ENCODE measurements around the gene ABTB2. TPM values are rescaled to one million over a fixed set of nuclear protein-coding genes. Genes with fewer than 3 reads are reported as not detected.
"Not testable (repeated sequence)": the region's sequence is repeated elsewhere in the genome, so short reads cannot be mapped to it uniquely, and the experiment has no call there.

The ABTB2 gene
- total and polyA plus RNA-seq, 3 experiments from 2014 or later, result 0.05 to 5.5 (median 5.4) TPM

DNA sequence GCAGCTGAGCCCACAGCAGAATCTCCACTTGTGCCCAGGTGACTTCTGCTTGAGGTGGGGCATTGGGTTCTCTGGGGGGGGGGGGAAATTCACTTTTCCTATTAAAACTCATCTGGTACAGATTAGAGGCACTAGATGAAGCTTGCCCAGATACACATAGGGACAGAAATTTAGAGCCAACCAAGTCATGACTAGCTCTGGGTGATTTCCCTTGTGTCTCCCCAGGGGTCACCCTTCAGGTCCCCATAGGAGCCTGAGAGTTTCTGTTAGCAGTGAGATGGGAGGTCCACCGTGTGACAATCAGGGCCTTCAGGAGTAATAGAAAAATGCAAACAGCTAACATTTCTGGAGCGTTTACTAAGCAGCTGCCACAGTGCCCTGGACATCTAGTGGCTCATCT, 175.4 kb downstream of the ABTB2 start:
- H3K4me1 ChIP-seq (ENCODE audit: insufficient read depth, low read length), result no peaks in the 10 kb centered on the region
- no peak overlapping the region for H3K4me3 ChIP-seq (ENCODE audit: low read length)
- Mint-ChIP-seq H3K4me3 (no peak overlapping the region), H3K4me1 (no peaks in the 10 kb centered on the region), H3K27ac (peak overlapping the region in 1 of 8 donors; percentile 54), H3K36me3 (no peaks in the 10 kb centered on the region), H3K27me3 (peaks cover 0 to 4% of the 10 kb centered on the region in 2 donors), H3K9me3 (no peaks in the 10 kb centered on the region)
- H3K27ac ChIP-seq (ENCODE audit: low read depth, low read length), result no peak overlapping the region
- H3K9me3 ChIP-seq (ENCODE audit: low read length), result no peaks in the 10 kb centered on the region
- ChIA-PET CTCF (interaction anchor here (7.6 kb wide), 1 partner anchor 9 kb away, joined by 54 read pairs; no protein-coding TSS in a partner anchor), POLR2A (no interaction called here)
- H3K27me3 ChIP-seq (ENCODE audit: insufficient read depth, low read length, poor library complexity, severe bottlenecking), result no peaks in the 10 kb centered on the region
- no peaks in the 10 kb centered on the region for H3K36me3 ChIP-seq (ENCODE audit: insufficient read depth, low read length)
- DNase-seq, result no peak

- no peaks in the 10 kb centered on the region for H3K36me3 Mint-ChIP-seq
- H3K4me1 Mint-ChIP-seq, result no peaks in the 10 kb centered on the region
- H3K9me3 Mint-ChIP-seq, result no peaks in the 10 kb centered on the region
- DNase-seq, result no peak
- no peaks in the 10 kb centered on the region for H3K9me3 ChIP-seq (ENCODE audit: low read length)
- H3K27ac ChIP-seq (ENCODE audit: low read depth, low read length), result no peak overlapping the region
- no peaks in the 10 kb centered on the region for H3K27me3 ChIP-seq (ENCODE audit: insufficient read depth, low read length, poor library complexity, severe bottlenecking)
- H3K4me3 Mint-ChIP-seq, result no peak overlapping the region
- no peak overlapping the region for H3K27ac Mint-ChIP-seq
- ChIA-PET POLR2A (no interaction called here), CTCF (interaction anchor here (1.2 to 7.6 kb wide), 2 partner anchors 8 to 174 kb away, joined by 3 to 54 read pairs; no protein-coding TSS in a partner anchor)
- peaks cover 0 to 4% of the 10 kb centered on the region in 2 donors for H3K27me3 Mint-ChIP-seq
- H3K36me3 ChIP-seq (ENCODE audit: insufficient read depth, low read length), result no peaks in the 10 kb centered on the region
- H3K4me1 ChIP-seq (ENCODE audit: insufficient read depth, low read length), result no peaks in the 10 kb centered on the region
- no peak overlapping the region for H3K4me3 ChIP-seq (ENCODE audit: low read length)
Measured at GRCh38 chr11:34181856-34182405, 175.9 kb downstream of the ABTB2 start.

DNA sequence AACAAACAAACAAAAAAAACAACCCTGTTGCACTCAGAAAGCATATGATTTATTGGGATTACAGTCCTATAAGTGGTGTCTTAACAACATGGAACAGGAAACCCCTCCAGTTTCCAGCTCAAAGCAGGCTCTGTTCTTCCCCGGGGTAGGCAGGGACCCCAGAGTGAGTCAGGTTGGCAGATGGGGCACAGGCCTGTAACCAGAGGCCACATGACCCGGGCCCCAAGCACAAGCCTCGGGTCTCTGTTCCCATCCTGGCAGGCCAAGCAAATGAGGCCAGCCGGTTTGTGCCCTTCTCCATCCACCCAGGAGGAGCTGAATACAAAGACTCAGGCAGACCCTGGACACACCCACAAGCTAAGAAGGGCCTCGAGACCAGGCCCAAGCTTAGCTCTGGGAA, 176.6 kb downstream of the ABTB2 start:
- no peak overlapping the region for H3K27ac ChIP-seq (ENCODE audit: low read depth, low read length)
- H3K27me3 Mint-ChIP-seq, result peaks cover 0 to 7% of the 10 kb centered on the region in 2 donors
- POLR2A ChIA-PET, result no interaction called here
- H3K4me3 ChIP-seq (ENCODE audit: low read length), result no peak overlapping the region
- DNase-seq, result no peak
- CTCF ChIA-PET, result interaction anchor here (1.2 kb wide), 1 partner anchor 175 kb away, joined by 3 read pairs; no protein-coding TSS in a partner anchor
- H3K36me3 Mint-ChIP-seq, result no peaks in the 10 kb centered on the region
- H3K4me1 Mint-ChIP-seq, result no peaks in the 10 kb centered on the region
- H3K4me1 ChIP-seq (ENCODE audit: insufficient read depth, low read length), result no peaks in the 10 kb centered on the region
- H3K27me3 ChIP-seq (ENCODE audit: insufficient read depth, low read length, poor library complexity, severe bottlenecking), result no peaks in the 10 kb centered on the region
- H3K27ac Mint-ChIP-seq, result no peak overlapping the region
- no peaks in the 10 kb centered on the region for H3K9me3 Mint-ChIP-seq
- no peaks in the 10 kb centered on the region for H3K9me3 ChIP-seq (ENCODE audit: low read length)
- no peaks in the 10 kb centered on the region for H3K36me3 ChIP-seq (ENCODE audit: insufficient read depth, low read length)
- H3K4me3 Mint-ChIP-seq, result no peak overlapping the region

GRCh38 chr11:34180814-34181165, 177.0 kb downstream of the ABTB2 start:
- H3K27me3 ChIP-seq (ENCODE audit: insufficient read depth, low read length, poor library complexity, severe bottlenecking); H3K9me3 Mint-ChIP-seq; H3K9me3 ChIP-seq (ENCODE audit: low read length); H3K36me3 ChIP-seq (ENCODE audit: insufficient read depth, low read length); H3K4me3 ChIP-seq (ENCODE audit: low read length); DNase-seq; H3K27me3 Mint-ChIP-seq; H3K4me1 ChIP-seq (ENCODE audit: insufficient read depth, low read length); H3K4me1 Mint-ChIP-seq; H3K36me3 Mint-ChIP-seq; H3K27ac Mint-ChIP-seq; H3K4me3 Mint-ChIP-seq; H3K27ac ChIP-seq (ENCODE audit: low read depth, low read length); POLR2A ChIA-PET: not testable (repeated sequence)
- CTCF ChIA-PET, result interaction anchor here (1.1 to 1.3 kb wide), 3 partner anchors 12 to 177 kb away, joined by 3 read pairs; partner anchors contain the start of gene ABTB2

DNA sequence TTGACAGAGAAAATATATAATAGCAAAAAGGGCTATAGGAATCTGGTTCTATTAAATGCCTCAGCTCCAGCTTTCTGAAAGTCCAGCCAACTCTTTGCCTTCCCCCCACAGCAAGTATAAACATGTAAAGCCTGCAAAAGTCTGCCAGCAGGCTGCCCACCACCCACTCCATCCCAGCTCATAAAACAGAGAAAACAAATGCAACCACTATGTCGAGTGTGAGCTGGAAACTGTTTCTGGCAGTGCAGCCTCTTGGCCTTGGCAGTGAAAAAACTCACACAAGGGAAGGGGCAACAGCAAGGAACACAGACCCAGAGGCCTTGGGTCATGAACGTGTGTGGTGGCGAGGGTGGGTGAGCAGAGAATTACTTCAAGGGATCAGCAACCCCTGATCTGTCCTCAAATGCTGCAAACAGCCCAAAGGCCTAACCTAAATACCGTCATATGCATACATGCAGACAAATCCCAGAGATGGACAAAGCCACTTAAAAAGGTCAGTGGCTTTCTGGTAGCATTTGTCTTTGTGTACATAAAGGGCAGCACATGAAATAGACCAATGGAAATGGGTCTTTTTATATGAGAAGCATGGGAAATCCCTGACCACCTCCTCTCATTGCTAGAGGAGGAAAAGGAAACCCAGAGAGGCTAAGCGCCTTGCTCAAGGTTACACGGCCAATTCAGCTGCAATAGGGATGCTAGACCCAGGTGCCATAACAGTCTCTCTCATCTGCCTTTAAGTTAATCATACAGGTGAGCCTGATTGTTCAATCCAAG, 177.6 kb downstream of the ABTB2 start:
- no peaks in the 10 kb centered on the region for H3K36me3 ChIP-seq (ENCODE audit: insufficient read depth, low read length)
- no peak overlapping the region for H3K27ac ChIP-seq (ENCODE audit: low read depth, low read length)
- Mint-ChIP-seq H3K9me3 (no peaks in the 10 kb centered on the region), H3K4me1 (no peaks in the 10 kb centered on the region), H3K27ac (peak overlapping the region in 1 of 8 donors; percentile 11), H3K4me3 (no peak overlapping the region), H3K27me3 (peaks cover 0 to 7% of the 10 kb centered on the region in 2 donors), H3K36me3 (no peaks in the 10 kb centered on the region)
- no peaks in the 10 kb centered on the region for H3K9me3 ChIP-seq (ENCODE audit: low read length)
- no peak for DNase-seq
- POLR2A ChIA-PET, result interaction anchor here (0.5 kb wide), 1 partner anchor 217 kb away, joined by 4 read pairs; no protein-coding TSS in a partner anchor
- no peak overlapping the region for H3K4me3 ChIP-seq (ENCODE audit: low read length)
- CTCF ChIA-PET, result interaction anchor here (1.1 to 1.3 kb wide), 2 partner anchors 12 to 178 kb away, joined by 3 read pairs; partner anchors contain the start of gene ABTB2
- no peaks in the 10 kb centered on the region for H3K27me3 ChIP-seq (ENCODE audit: insufficient read depth, low read length, poor library complexity, severe bottlenecking)
- no peaks in the 10 kb centered on the region for H3K4me1 ChIP-seq (ENCODE audit: insufficient read depth, low read length)

GRCh38 chr11:34179026-34179675, 178.7 kb downstream of the ABTB2 start:
- no peaks in the 10 kb centered on the region for H3K36me3 Mint-ChIP-seq
- POLR2A ChIA-PET, result no interaction called here
- Histone ChIP-seq H3K4me1 (ENCODE audit: insufficient read depth, low read length) (no peaks in the 10 kb centered on the region), H3K4me3 (ENCODE audit: low read length) (no peak overlapping the region), H3K27ac (ENCODE audit: low read depth, low read length) (no peak overlapping the region), H3K27me3 (ENCODE audit: insufficient read depth, low read length, poor library complexity, severe bottlenecking) (no peaks in the 10 kb centered on the region), H3K36me3 (ENCODE audit: insufficient read depth, low read length) (no peaks in the 10 kb centered on the region), H3K9me3 (ENCODE audit: low read length) (no peaks in the 10 kb centered on the region)
- H3K27ac Mint-ChIP-seq, result no peak overlapping the region
- no peak overlapping the region for H3K4me3 Mint-ChIP-seq
- H3K4me1 Mint-ChIP-seq, result peaks cover 0 to 9% (median 0%) of the 10 kb centered on the region in 3 donors
- no peaks in the 10 kb centered on the region for H3K9me3 Mint-ChIP-seq
- CTCF ChIA-PET, result interaction anchor here (0.7 to 7.7 kb wide), 3 partner anchors 11 to 177 kb away, joined by 3 to 113 read pairs (median 3); partner anchors contain the start of gene ABTB2
- peaks cover 0 to 7% of the 10 kb centered on the region in 2 donors for H3K27me3 Mint-ChIP-seq
- no peak for DNase-seq

- no peak overlapping the region for H3K4me3 ChIP-seq (ENCODE audit: low read length)
- no peaks in the 10 kb centered on the region for H3K36me3 ChIP-seq (ENCODE audit: insufficient read depth, low read length)
- ChIA-PET CTCF (interaction anchor here (0.7 to 7.7 kb wide), 2 partner anchors 10 to 178 kb away, joined by 3 to 113 read pairs; partner anchors contain the start of gene ABTB2), POLR2A (no interaction called here)
- H3K27me3 ChIP-seq (ENCODE audit: insufficient read depth, low read length, poor library complexity, severe bottlenecking), result no peaks in the 10 kb centered on the region
- Mint-ChIP-seq H3K36me3 (no peaks in the 10 kb centered on the region), H3K4me1 (peaks cover 0 to 12% (median 0%) of the 10 kb centered on the region in 3 donors), H3K27ac (no peak overlapping the region), H3K9me3 (no peaks in the 10 kb centered on the region), H3K27me3 (peaks cover 0 to 7% of the 10 kb centered on the region in 2 donors), H3K4me3 (no peak overlapping the region)
- H3K4me1 ChIP-seq (ENCODE audit: insufficient read depth, low read length), result no peaks in the 10 kb centered on the region
- no peak overlapping the region for H3K27ac ChIP-seq (ENCODE audit: low read depth, low read length)
- H3K9me3 ChIP-seq (ENCODE audit: low read length), result no peaks in the 10 kb centered on the region
- no peak for DNase-seq
Measured at GRCh38 chr11:34178209-34178821, 179.5 kb downstream of the ABTB2 start.

Measured in CD8-positive, alpha-beta memory T cell (primary cell).